ENCODE measurements around the gene CD164L2.

The CD164L2 gene

DNA sequence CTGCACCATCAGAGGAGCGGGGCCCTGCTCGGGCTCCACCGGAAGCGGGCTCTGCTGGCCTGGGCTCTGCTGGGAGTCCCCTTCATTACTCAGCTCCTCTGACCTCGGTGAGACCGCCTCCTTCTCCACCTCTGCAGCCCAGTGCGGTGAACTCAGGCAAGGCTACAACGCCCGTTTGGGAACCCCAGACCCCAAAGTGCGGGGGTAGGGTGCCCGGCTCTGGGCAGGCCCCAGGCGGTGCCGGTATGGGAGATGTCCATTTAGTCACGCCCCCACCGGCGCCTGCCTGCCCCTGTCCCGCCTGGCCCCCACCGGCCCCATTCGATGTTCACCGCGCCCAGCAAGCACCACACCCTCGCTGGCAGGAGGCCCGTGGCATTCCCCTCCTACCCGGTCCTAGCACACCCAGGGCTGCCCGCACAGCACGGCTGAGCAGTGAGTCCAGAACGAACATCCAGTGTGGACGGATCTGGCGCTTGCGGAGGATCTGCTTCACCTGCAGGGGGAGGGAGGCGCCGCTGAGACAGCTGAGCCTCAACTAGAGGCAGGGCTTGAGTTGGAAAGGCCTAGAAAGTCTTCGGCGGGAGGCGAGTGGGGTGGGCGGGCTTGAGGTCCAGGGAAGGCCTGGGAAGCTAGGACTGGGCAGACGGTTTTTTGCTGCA is 26.4 kb downstream of the CD164L2 start:
- Mint-ChIP-seq H3K4me1 (ENCODE audit: low read depth) (peaks cover 20% of the 10 kb centered on the region), H3K9me3 (no peaks in the 10 kb centered on the region), H3K27me3 (ENCODE audit: low read depth) (no peaks in the 10 kb centered on the region), H3K27ac (peak overlapping the region; percentile 85), H3K4me3 (peak overlapping the region; percentile 59), H3K36me3 (ENCODE audit: low read depth) (peaks cover 4% of the 10 kb centered on the region)

DNA sequence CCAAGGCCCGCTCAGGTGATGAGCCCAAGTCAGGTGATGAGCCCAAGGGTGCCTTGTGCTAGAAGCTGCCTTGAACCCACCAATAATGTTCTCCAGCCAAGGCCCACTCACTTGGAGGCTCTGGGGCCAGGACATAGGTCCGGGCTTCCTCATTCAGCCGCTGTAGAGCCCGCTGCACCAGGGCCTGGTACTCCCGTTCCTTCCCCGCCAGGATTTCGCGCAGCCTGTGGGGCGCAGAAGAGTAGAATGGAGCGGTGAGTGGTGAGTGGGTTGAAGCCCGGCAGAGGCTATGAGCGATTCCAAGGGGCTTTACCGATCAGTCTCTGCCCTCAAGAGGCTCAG is 26.9 kb downstream of the CD164L2 start:
- no peak overlapping the region for H3K4me3 Mint-ChIP-seq

DNA sequence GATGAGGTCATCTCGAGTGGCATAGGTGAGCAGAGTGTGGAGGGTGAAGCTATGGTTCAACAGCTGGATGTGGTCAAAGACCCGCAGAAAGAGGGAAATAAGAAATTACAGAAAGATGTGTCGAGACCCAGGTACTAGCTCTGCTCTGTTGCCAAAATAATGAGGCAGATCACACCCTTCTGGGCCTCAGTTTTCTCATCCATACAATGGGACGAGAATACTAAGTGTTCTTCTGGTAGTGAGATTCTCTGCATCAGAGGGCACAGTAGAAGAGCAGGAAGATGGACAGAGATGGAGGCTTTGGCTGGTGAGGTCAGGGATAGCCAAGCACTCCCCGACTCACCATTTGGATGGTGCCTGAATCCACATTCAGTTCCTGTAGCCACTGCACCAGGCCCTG is 27.4 kb downstream of the CD164L2 start:
- Mint-ChIP-seq H3K27me3 (ENCODE audit: low read depth) (no peaks in the 10 kb centered on the region), H3K4me1 (ENCODE audit: low read depth) (peaks cover 20% of the 10 kb centered on the region), H3K9me3 (no peaks in the 10 kb centered on the region), H3K4me3 (no peak overlapping the region), H3K27ac (no peak overlapping the region), H3K36me3 (ENCODE audit: low read depth) (peaks cover 4% of the 10 kb centered on the region)

More for the DNA sequence above, 26.9 kb downstream of the CD164L2 start:
- Mint-ChIP-seq H3K9me3 (no peaks in the 10 kb centered on the region), H3K36me3 (ENCODE audit: low read depth) (peaks cover 4% of the 10 kb centered on the region), H3K27ac (peak overlapping the region; percentile 49), H3K4me1 (ENCODE audit: low read depth) (peaks cover 20% of the 10 kb centered on the region), H3K27me3 (ENCODE audit: low read depth) (no peaks in the 10 kb centered on the region)

DNA sequence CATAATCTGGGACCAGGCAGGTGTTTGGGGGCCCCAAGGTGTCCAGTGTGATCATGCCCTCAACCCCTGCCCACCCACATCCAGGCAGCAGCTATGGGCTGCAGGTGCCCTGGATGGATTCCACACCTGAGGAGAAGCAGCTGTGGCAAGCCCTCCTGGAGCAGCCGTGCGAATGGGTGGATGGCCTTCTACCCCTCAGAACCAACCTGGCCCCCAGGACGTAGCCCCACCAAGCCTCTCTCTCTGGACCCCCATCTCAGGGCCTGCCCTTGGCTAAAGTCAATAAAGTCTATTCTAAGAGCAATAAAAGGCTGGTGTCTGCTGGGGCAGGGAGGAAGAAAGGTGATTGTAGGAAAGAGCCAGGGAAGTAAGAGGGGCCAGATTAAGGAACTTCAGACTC is 29.5 kb downstream of the CD164L2 start:
- Mint-ChIP-seq H3K36me3 (ENCODE audit: low read depth) (peaks cover 1% of the 10 kb centered on the region), H3K4me1 (ENCODE audit: low read depth) (peaks cover 15% of the 10 kb centered on the region)

DNA sequence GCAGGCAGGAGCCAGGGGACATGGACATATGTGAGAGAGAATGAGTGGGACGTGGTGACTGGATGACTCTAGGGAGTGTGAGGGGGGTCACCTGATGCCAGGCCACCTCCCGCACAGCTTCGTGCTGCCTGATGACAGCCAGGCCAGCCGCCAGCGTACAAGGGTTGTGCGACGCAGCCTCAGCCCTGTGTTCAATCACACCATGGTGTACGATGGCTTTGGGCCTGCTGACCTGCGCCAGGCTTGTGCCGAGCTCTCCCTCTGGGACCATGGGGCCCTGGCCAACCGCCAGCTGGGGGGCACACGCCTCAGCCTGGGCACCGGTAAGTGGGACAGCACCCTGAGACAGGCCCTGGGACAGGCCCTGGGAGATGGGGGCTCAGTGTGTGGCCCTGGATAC is 30.0 kb downstream of the CD164L2 start:
- Mint-ChIP-seq H3K27me3 (ENCODE audit: low read depth) (no peaks in the 10 kb centered on the region), H3K4me1 (ENCODE audit: low read depth) (peaks cover 15% of the 10 kb centered on the region), H3K36me3 (ENCODE audit: low read depth) (peaks cover 1% of the 10 kb centered on the region), H3K4me3 (no peak overlapping the region), H3K9me3 (no peaks in the 10 kb centered on the region), H3K27ac (no peak overlapping the region)

More for the DNA sequence above, 29.5 kb downstream of the CD164L2 start:
- Mint-ChIP-seq H3K27me3 (ENCODE audit: low read depth) (no peaks in the 10 kb centered on the region), H3K9me3 (no peaks in the 10 kb centered on the region), H3K4me3 (no peak overlapping the region), H3K27ac (no peak overlapping the region)

DNA sequence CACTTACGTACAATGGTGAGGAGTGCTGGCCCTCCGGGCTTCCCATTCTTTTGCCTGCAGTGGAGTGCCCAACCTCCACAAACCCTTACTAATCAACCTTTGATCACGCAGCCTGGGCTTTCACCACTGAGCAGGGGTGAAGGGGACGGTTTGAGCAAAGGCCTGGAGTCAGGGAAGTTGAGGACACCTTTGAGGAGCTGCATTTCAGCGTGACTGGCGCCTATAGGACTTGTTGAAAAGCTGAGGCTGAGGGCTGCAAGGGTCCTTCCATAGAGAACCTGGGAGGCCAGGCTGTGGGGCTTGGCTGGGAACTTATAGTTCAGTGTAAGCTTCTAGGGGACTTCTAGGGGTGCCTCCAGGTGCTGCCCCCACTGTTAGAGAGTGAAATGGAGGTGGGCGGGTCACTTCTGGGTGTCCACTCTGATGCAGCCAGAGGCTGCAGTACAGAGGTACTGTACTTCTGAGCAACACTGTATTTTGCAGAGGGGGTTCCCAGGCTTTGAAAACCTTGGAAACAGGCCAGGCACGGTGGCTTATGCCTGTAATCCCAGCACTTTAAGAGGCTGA is 31.5 kb downstream of the CD164L2 start:
- peaks cover 18% of the 10 kb centered on the region for H3K4me1 Mint-ChIP-seq (ENCODE audit: low read depth)
- no peaks in the 10 kb centered on the region for H3K9me3 Mint-ChIP-seq
- H3K4me3 Mint-ChIP-seq = no peak overlapping the region
- H3K36me3 Mint-ChIP-seq (ENCODE audit: low read depth) = peaks cover 5% of the 10 kb centered on the region
- no peak overlapping the region for H3K27ac Mint-ChIP-seq
- no peaks in the 10 kb centered on the region for H3K27me3 Mint-ChIP-seq (ENCODE audit: low read depth)

DNA sequence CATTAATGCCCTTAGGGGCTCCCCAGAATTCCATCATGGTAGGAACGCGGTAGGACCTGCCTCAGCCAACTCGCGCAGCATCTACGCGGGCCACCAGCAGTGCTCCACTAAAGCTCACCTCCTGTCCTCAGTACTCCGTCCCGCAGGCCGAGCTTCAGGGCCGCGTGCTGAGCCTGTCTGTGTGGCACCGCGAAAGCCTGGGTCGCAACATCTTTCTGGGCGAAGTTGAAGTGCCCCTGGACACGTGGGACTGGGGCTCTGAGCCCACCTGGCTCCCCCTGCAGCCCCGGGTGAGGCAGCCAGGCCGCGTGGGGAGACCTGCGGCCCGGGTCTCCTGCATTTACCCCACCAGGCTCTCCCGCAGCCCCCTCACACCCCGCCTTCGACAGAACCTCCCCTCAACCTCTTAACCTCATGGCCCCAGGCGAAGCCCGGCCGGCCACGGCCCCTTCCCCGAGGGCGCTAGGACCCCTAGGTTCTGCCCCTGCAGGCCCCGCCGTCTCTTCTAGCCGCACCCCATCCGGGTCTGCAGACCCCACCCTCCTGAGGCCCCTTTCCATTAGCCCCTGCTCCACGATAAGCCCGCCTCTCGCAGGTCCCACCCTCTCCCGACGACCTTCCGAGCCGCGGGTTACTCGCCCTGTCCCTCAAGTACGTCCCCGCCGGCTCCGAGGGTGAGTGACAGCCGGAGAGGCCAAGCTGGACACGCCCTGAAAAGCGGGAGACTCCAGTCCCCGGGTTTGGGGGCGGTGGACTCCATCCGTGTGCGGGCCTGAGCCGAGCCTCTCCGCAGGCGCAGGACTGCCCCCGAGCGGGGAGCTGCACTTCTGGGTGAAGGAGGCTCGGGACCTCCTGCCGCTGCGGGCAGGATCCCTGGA is 32.2 kb downstream of the CD164L2 start:
- no peak overlapping the region for H3K4me3 Mint-ChIP-seq
- H3K27ac Mint-ChIP-seq = no peak overlapping the region
- H3K27me3 Mint-ChIP-seq (ENCODE audit: low read depth) = no peaks in the 10 kb centered on the region
- H3K36me3 Mint-ChIP-seq (ENCODE audit: low read depth) = peaks cover 10% of the 10 kb centered on the region
- H3K4me1 Mint-ChIP-seq (ENCODE audit: low read depth) = peaks cover 22% of the 10 kb centered on the region
- H3K9me3 Mint-ChIP-seq = no peaks in the 10 kb centered on the region

DNA sequence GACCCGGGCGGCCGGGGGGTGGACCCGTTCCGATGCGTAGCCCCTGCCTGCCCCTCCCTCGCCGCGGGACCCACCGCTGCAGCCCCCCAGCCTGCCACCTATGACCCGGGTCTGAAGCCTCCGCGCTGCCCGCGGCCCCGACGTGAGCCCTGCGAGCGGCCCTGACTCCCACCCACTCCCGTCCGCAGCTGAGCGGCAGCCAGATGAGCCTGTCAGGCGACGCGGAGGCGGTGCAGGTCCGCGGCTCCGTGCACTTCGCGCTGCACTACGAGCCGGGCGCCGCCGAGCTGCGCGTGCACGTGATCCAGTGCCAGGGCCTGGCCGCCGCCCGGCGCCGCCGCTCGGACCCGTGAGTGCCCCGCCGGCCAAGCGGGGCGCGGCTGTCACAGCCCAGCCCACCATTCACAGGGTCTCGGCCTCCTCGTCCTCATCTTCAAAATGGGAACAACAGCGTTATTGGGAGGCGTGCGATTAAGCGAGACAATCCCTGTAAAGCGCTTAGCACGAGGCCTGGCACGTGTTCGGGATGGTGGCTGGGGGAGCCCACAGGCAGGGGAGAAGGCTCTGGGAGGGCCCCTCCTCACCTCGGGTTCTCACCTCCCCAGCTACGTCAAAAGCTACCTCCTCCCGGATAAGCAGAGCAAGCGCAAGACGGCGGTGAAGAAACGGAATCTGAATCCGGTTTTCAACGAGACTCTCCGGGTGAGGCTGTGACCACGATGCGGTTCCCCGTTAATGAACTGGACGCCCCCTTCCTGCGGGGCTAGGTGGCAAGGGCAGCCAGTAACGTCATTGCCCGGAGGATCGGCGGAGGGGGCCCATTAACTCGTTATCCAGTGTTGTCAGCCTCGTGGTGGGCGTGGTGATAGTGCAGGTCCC is 33.1 kb downstream of the CD164L2 start:
- peaks cover 11% of the 10 kb centered on the region for H3K36me3 Mint-ChIP-seq (ENCODE audit: low read depth)
- H3K4me3 Mint-ChIP-seq = no peak overlapping the region
- peaks cover 16% of the 10 kb centered on the region for H3K4me1 Mint-ChIP-seq (ENCODE audit: low read depth)
- H3K9me3 Mint-ChIP-seq = no peaks in the 10 kb centered on the region
- H3K27ac Mint-ChIP-seq = no peak overlapping the region
- no peaks in the 10 kb centered on the region for H3K27me3 Mint-ChIP-seq (ENCODE audit: low read depth)

DNA sequence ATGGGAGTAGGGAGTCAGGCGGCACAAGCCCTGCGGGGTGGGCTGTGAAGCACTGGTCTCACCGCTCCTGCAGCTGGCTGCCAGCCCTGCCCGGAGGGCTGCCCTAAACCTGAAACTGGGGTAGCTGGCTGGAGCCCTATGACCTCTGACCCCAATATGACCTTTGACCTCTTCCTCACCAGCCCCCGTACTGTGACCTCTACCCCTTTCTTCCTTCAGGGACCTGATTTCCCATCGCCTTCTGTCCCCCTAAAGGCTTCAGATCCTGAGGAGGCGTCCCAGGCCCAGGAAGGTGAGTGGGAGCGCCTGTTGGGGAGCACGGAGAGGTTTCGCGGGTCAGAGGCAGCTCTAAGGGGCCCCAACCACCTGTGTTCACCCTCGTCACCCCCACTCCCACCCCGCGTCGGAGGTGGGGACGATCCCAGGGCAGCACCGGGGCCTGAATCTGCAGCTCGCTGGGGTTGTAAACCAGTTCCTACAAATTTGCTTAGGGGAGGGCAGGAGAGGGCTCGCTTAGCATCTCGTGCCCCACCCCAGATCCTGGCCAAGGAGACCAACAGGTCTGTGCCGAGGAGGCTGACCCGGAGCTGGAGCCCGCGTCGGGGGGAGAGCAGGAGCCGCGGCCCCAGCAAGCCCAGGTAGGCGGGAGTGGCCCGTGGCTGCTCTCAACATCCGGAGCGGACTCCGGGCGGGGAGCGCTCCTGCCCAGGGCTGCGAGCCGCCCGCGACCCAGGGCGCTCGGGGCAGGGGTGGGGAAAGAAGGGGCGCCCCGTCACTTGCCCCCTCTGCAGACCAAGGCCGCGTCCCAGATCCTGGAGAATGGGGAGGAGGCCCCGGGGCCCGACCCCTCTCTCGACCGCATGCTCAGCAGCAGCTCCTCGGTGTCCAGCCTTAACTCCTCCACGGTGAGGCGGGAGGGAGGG is 34.0 kb downstream of the CD164L2 start:
- peaks cover 20% of the 10 kb centered on the region for H3K4me1 Mint-ChIP-seq (ENCODE audit: low read depth)
- H3K27ac Mint-ChIP-seq = no peak overlapping the region
- H3K36me3 Mint-ChIP-seq (ENCODE audit: low read depth) = peaks cover 11% of the 10 kb centered on the region
- no peaks in the 10 kb centered on the region for H3K27me3 Mint-ChIP-seq (ENCODE audit: low read depth)
- no peaks in the 10 kb centered on the region for H3K9me3 Mint-ChIP-seq
- no peak overlapping the region for H3K4me3 Mint-ChIP-seq

DNA sequence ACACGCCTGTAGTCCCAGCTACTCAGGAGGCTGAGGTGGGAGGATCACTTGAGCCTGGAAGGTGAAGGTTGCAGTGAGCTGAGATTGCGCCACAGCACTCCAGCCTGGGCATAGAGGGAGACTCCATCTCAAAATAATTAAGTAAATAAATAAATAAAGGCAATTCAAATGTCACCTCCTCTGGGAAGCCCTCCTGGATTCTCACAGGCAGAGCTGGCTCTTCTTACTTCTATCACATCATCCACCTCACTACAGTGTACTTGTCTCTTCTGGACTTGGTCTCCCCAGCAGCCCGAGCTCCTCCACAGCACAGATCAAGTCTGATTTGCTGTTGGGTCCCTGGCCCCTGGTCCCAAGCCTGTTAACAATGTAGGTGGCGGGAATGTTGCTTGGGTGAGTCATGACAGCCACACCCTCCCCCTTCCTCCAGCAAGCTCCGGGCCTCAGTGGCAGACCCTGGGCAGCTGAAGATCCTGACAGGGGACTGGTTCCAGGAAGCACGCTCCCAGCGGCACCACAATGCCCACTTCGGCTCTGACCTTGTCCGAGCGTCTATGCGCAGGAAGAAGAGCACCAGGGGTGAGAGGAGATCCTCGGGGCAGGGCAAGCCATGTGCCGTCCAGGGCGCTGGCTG is 36.0 kb downstream of the CD164L2 start:
- no peak overlapping the region for H3K4me3 Mint-ChIP-seq
- no peak overlapping the region for H3K27ac Mint-ChIP-seq
- H3K4me1 Mint-ChIP-seq (ENCODE audit: low read depth) = peaks cover 35% of the 10 kb centered on the region
- H3K36me3 Mint-ChIP-seq (ENCODE audit: low read depth) = peaks cover 14% of the 10 kb centered on the region
- H3K27me3 Mint-ChIP-seq (ENCODE audit: low read depth) = no peaks in the 10 kb centered on the region
- H3K9me3 Mint-ChIP-seq = no peaks in the 10 kb centered on the region

DNA sequence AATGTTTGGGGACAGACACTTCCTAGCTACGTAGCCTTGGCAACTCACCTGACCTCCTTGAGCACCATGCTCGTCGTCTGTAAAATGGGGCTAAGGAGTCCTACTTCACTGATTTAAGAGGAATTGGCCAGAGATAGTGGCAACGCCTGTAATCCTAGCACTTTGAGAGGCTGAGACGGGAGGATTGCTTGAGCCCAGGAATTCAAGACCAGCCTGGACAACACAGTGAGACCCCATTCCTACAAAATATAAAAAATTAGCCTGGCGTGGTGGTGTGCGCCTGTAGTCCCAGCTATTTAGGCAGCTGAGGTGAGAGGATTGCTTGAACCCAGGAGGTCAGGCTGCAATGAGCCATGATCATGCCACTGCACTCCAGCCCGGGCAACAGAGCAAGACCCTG is 36.8 kb downstream of the CD164L2 start:
- Mint-ChIP-seq H3K27me3 (ENCODE audit: low read depth) (no peaks in the 10 kb centered on the region), H3K27ac (peak overlapping the region; percentile 41), H3K4me1 (ENCODE audit: low read depth) (peaks cover 39% of the 10 kb centered on the region), H3K9me3 (no peaks in the 10 kb centered on the region), H3K36me3 (ENCODE audit: low read depth) (peaks cover 13% of the 10 kb centered on the region), H3K4me3 (peak overlapping the region; percentile 56)

DNA sequence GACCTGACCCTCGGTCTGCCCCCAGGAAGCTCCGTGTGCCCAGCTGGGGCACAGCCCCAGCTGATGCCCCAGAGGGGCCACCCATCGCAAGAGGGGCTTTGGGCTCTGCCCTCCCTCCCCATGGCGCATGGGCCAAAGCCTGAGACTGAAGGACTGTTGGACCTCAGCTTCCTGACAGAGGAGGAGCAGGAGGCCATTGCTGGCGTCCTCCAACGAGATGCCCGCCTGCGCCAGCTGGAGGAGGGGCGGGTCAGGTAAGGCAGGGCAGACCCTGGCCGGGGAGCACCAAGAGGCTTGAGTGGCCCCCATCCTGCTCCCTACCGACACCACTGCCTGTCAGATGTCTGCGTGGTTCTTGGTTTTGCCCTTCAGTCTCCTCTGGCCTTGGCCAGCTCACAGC is 37.9 kb downstream of the CD164L2 start:
- no peaks in the 10 kb centered on the region for H3K9me3 Mint-ChIP-seq
- peaks cover 46% of the 10 kb centered on the region for H3K4me1 Mint-ChIP-seq (ENCODE audit: low read depth)
- H3K27me3 Mint-ChIP-seq (ENCODE audit: low read depth) = no peaks in the 10 kb centered on the region
- H3K4me3 Mint-ChIP-seq = no peak overlapping the region
- no peak overlapping the region for H3K27ac Mint-ChIP-seq
- H3K36me3 Mint-ChIP-seq (ENCODE audit: low read depth) = peaks cover 13% of the 10 kb centered on the region

DNA sequence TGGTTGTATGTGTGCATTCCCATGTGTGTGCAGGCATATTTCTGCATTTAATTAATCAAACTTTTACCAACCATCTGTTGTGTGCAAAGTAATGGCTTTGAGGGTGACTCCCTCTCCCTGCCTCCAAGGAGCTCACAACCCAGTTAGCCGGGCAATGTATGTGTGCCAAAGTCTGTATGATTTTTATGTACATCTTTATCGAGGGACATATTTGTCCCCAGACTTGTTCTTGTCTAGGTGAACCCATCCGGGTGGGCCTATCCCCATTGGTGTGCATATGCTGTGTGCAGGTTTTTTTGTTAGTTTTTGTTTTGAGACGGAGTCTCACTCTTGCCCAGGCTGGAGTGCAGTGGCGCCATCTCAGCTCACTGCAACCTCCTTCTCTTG is 39.5 kb downstream of the CD164L2 start:
- Mint-ChIP-seq H3K9me3 (no peaks in the 10 kb centered on the region), H3K36me3 (ENCODE audit: low read depth) (peaks cover 15% of the 10 kb centered on the region), H3K27me3 (ENCODE audit: low read depth) (no peaks in the 10 kb centered on the region), H3K4me1 (ENCODE audit: low read depth) (peaks cover 49% of the 10 kb centered on the region), H3K4me3 (peak overlapping the region; percentile 91), H3K27ac (peak overlapping the region; percentile 88)

Measured in T-helper 1 cell treated with Interleukin-12 subunit alpha and Interleukin-12 subunit beta and Interleukin-4 antibody, amounts not matched to agents 30 μg/mL and 1 μg/mL, for 36 hours (primary cell).